Choroid plexus epithelial cell (primary cell): Measurements from ENCODE around the gene C12orf56.
"Not testable (repeated sequence)": the region's sequence is repeated elsewhere in the genome, so short reads cannot be mapped to it uniquely, and the experiment has no call there.

ENCODE experiments used
- DNase-seq: peaks from one replicate; pipeline ENCODE4 v3.0.0-alpha.2; 2010; ENCODE audit warnings: low read depth
- H3K4me3 ChIP-seq: 2 replicates; pipeline ENCODE4 v1.5.1; 2011; ENCODE audit warnings: low read depth, mild to moderate bottlenecking, control low read depth, low read length, moderate library complexity
- TF ChIP-seq, protein P1 (sequence below): conservative IDR thresholded peaks from 2 replicates; pipeline ENCODE4 v1.5.1; 2011; ENCODE audit warnings: low read depth, mild to moderate bottlenecking, control low read depth, inconsistent platforms, low read length, moderate library complexity

The C12orf56 gene

DNA sequence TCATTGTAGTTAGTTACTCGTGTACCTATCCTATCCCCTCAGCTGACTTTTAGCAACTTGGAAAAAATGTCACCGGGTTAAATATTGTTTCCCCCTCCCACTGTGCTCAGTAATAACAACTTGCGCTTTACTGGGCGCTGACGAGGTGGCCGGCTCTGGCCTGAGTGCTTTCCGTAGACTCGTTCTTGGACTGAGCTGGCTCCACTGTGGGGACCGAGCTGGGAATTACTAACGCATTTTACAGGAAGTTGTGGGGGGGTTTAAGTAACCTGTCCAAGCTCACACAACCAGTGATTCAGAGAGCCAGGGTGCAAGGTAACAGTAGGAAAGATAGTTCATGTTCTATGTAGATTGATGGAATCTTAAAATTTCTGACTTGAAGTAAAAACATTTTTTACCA, 86.0 kb downstream of the C12orf56 start:
- no peak overlapping the region for H3K4me3 ChIP-seq
- TF ChIP-seq, protein P1, sequence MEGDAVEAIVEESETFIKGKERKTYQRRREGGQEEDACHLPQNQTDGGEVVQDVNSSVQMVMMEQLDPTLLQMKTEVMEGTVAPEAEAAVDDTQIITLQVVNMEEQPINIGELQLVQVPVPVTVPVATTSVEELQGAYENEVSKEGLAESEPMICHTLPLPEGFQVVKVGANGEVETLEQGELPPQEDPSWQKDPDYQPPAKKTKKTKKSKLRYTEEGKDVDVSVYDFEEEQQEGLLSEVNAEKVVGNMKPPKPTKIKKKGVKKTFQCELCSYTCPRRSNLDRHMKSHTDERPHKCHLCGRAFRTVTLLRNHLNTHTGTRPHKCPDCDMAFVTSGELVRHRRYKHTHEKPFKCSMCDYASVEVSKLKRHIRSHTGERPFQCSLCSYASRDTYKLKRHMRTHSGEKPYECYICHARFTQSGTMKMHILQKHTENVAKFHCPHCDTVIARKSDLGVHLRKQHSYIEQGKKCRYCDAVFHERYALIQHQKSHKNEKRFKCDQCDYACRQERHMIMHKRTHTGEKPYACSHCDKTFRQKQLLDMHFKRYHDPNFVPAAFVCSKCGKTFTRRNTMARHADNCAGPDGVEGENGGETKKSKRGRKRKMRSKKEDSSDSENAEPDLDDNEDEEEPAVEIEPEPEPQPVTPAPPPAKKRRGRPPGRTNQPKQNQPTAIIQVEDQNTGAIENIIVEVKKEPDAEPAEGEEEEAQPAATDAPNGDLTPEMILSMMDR: no peak
- peak; percentile 13 for DNase-seq

- DNase-seq: no peak
- TF ChIP-seq, protein P1: no peak
- H3K4me3 ChIP-seq: no peak overlapping the region
Measured at GRCh38 chr12:64299628-64300027, 90.9 kb downstream of the C12orf56 start.

DNA sequence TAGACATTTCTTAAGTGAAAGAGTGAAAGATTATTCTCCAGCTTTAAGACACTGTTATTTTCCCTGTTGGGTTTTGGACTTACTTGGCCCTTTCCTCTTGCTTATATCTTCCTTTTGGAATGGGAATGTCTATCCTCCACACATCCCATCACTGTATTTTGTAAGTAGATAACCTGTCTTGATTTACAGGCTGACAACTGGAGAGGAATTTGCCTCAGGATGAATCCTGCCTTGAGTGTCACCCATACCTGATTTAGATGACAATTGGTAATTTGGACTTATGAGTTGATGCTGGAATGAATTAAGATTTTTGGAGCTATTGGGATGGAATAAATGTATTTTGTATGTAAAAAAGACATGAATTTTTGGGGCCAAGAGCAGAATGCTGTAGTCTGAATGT, 94.3 kb downstream of the C12orf56 start:
- no peak for DNase-seq
- TF ChIP-seq, protein P1: no peak
- H3K4me3 ChIP-seq: no peak overlapping the region

GRCh38 chr12:64293654-64294364, 96.7 kb downstream of the C12orf56 start:
- TF ChIP-seq, protein P1: no peak
- H3K4me3 ChIP-seq: no peak overlapping the region
- DNase-seq: no peak

- H3K4me3 ChIP-seq, DNase-seq: not testable (repeated sequence)
Measured at GRCh38 chr12:64293174-64293573, 97.4 kb downstream of the C12orf56 start.

DNA sequence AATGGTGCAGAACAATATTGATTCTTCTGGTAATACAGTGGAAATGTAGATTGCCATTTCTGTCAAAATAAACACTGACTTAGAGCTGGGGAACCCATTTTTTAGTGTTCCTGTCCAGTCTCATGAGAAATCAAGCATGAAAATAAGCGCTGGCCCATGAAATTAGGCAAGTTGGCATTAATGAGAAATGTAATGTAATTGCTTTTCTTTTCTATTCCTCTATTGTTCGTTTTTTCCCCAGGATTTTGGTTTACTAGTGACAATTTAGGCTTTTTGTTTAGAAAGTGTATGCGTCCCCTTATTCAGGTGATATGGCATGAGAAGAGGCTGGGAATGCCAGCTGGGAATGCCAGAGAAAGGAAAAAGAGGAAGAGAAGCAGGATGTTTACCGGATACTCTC, 104.0 kb downstream of the C12orf56 start:
- no peak overlapping the region for H3K4me3 ChIP-seq
- DNase-seq: no peak
- TF ChIP-seq, protein P1: no peak

DNA sequence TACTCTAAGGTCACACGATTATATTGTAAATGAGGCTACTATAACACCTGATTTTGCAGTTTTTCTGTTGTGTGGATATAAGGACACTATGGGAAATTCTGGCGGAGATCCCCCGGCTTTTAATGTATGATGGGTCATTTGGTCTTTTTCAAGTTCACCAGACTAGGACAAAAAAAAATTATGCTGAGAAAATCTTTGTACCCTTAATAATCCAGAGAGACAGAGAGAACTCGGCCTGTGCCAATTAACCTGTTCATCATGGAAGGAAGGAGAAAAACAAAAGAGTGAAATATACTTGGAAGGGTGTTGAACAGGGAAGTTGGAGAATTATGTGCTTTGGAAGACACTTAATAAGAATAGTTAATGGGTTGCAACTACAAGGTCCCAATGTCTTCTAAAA, 106.3 kb downstream of the C12orf56 start:
- DNase-seq: no peak
- H3K4me3 ChIP-seq: no peak overlapping the region
- TF ChIP-seq, protein P1: no peak
